Heart right ventricle (tissue), 16 donors: ENCODE results near the gene SNRK. TPM values are rescaled to one million over a fixed set of nuclear protein-coding genes. Genes with fewer than 3 reads are reported as not detected.

Experiments used
- ATAC-seq, 8 donors: fragments of 200-7000 bp; cut with Tn5 transposase; one replicate each; pipeline ENCODE4 v1.9.1; 2020; ENCODE audit warnings: mild to moderate bottlenecking in 8 of 8, moderate library complexity in 8 of 8, moderate number of reproducible peaks in 1 of 8
- DNase-seq, 2 donors: peaks; one replicate each; pipeline ENCODE4 v3.0.0-alpha.2; 2020
- H3K27ac ChIP-seq, 10 donors: fragments of 200-600 bp; sonication (generic) in 2 of 10; one replicate each; pipeline versions ENCODE4 v1.5.0 to v1.8.0; 2020 to 2022; ENCODE audit warnings: mild to moderate bottlenecking in 3 of 10
- H3K27me3 ChIP-seq, 7 donors: fragments of 200-600 bp; one replicate each; pipeline ENCODE4 v1.8.0; 2021 to 2022; ENCODE audit warnings: mild to moderate bottlenecking in 2 of 7
- H3K36me3 ChIP-seq, 9 donors: fragments of 200-600 bp; sonication (generic) in 1 of 9; one replicate each; pipeline versions ENCODE4 v1.5.0 to v1.8.0; 2020 to 2022; ENCODE audit warnings: mild to moderate bottlenecking in 2 of 9
- H3K4me1 ChIP-seq, 9 donors: fragments of 200-600 bp; sonication (generic) in 1 of 9; one replicate each; pipeline versions ENCODE4 v1.5.0 to v1.8.0; 2020 to 2022; ENCODE audit warnings: mild to moderate bottlenecking in 4 of 9
- H3K4me3 ChIP-seq, 10 donors: fragments of 200-600 bp; sonication (generic) in 2 of 10; one replicate each; pipeline versions ENCODE4 v1.5.0 to v1.8.0; 2020 to 2022; ENCODE audit warnings: mild to moderate bottlenecking in 7 of 10, moderate library complexity in 2 of 10
- H3K9me3 ChIP-seq, 11 donors: fragments of 200-600 bp in 10 of 11; sonication (generic) in 2 of 11; one replicate each; pipeline versions ENCODE4 v1.5.0 to v1.8.0; 2013 to 2022; ENCODE audit warnings: mild to moderate bottlenecking in 2 of 11, control low read depth in 1 of 11, moderate library complexity in 1 of 11
- WGBS, 2 donors: extraction: QIAGEN DNeasy Blood & Tissue Kit; methylation state at CpG; one replicate each; pipeline ENCODE4 v1.1.7; 2013; ENCODE audit warnings: inconsistent platforms in 1 of 2; 5-methylcytosine and 5-hydroxymethylcytosine counted together
- intact Hi-C, 10 donors: fragments of 100-400 bp; cut with DNase I; formaldehyde crosslinking; loops; one replicate each; pipeline versions ENCODE4 v1.11.1 to v1.14.2; 2022
- polyA plus RNA-seq, 2 donors: library from polyadenylated mRNA; stranded (reverse); fragments of 200-250 nt; gene quantifications; one replicate each; pipeline ENCODE4 v1.2.3, GENCODE V29; 2013
- total RNA-seq, 10 donors: library from RNA; stranded (reverse); fragmentation: NEBNext Ultra II Directional in 3 of 10; extraction: Animal tissue kit (Norgen Biotek cat#: 25700) in 3 of 10; gene quantifications; one replicate each; pipeline versions ENCODE4 v1.2.1 to v1.2.4, GENCODE V29; 2021 to 2023
- TF ChIP-seq, protein P1 (sequence below), 9 donors: fragments of 200-600 bp; sonication (generic) in 2 of 9; IDR thresholded peaks; one replicate each; pipeline versions ENCODE4 v1.5.0 to v1.8.0; 2021 to 2022; ENCODE audit warnings: antibody characterized with exemption in 9 of 9, mild to moderate bottlenecking in 5 of 9, moderate library complexity in 1 of 9
- donor health status: Arrhythmogenic right ventricular cardiomyopathy.
- donor health status: ischemic (EF 13 %, LVEDD 7.1; RV severe dilation, severe dysfunction).
- donor health status: healthy with polysubstance abuse.
- donor health status: DM: no; HTN: yes; CAD: no.
- donor health status: DM: no; HTN: no; CAD: no.
- donor health status: ischemic (EF 25% LVEDD 6.9; RV normal size, moderate dysfunction).
- donor health status: ischemic (EF 25% LVEDD 5.7; RV mildly dilated, moderate dysfunction).
- donor health status: healthy.
- donor health status: DM: yes; HTN: yes; CAD: no.
- donor health status: Ischemic cardiomyopathy.
- donor health status: ischemic (EF 35%, LVEDD 5.7; RV mildly dilated, moderate dysfunction).
- donor health status: nonischemic (EF 11% LVEDD 7.7; RV severe dilation, severe dysfunction).
- donor health status: DM: yes; HTN: yes; CAD: no.
- donor health status: PGD.
- donor health status: ischemic (EF 29% LVEDD 5.4; RV normal size, mild dysfunction).
- donor health status: nonischemic (EF 23%, LVEDD 6.1; RV moderate dilation, normal function).

SNRK gene
- total and polyA plus RNA-seq, 12 donors: 11.4 to 51.9 (median 27.8) TPM

DNA sequence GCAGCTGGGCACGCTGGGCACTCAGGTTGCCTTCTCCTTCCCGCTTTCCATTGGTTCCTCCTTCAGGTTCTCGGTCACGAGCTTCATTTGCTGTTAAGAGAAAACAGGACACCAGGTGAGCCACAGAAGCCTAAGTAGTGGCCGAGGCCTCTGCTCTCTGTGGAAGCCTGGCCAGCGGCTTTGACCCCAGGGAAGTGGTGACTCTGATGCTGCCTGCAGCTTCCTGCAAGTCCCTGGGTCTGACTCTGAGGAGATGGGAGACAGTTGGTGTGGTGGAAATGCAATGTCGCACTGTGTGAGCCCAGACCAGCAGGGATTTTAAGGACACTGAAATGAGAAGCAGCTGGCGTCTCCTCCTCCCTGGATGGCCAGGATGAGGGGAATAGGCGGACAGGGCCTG is 80.5 kb downstream of the SNRK start:
- TF ChIP-seq, protein P1, sequence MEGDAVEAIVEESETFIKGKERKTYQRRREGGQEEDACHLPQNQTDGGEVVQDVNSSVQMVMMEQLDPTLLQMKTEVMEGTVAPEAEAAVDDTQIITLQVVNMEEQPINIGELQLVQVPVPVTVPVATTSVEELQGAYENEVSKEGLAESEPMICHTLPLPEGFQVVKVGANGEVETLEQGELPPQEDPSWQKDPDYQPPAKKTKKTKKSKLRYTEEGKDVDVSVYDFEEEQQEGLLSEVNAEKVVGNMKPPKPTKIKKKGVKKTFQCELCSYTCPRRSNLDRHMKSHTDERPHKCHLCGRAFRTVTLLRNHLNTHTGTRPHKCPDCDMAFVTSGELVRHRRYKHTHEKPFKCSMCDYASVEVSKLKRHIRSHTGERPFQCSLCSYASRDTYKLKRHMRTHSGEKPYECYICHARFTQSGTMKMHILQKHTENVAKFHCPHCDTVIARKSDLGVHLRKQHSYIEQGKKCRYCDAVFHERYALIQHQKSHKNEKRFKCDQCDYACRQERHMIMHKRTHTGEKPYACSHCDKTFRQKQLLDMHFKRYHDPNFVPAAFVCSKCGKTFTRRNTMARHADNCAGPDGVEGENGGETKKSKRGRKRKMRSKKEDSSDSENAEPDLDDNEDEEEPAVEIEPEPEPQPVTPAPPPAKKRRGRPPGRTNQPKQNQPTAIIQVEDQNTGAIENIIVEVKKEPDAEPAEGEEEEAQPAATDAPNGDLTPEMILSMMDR (IDR thresholded peaks at IDR 0.05): no peak

DNA sequence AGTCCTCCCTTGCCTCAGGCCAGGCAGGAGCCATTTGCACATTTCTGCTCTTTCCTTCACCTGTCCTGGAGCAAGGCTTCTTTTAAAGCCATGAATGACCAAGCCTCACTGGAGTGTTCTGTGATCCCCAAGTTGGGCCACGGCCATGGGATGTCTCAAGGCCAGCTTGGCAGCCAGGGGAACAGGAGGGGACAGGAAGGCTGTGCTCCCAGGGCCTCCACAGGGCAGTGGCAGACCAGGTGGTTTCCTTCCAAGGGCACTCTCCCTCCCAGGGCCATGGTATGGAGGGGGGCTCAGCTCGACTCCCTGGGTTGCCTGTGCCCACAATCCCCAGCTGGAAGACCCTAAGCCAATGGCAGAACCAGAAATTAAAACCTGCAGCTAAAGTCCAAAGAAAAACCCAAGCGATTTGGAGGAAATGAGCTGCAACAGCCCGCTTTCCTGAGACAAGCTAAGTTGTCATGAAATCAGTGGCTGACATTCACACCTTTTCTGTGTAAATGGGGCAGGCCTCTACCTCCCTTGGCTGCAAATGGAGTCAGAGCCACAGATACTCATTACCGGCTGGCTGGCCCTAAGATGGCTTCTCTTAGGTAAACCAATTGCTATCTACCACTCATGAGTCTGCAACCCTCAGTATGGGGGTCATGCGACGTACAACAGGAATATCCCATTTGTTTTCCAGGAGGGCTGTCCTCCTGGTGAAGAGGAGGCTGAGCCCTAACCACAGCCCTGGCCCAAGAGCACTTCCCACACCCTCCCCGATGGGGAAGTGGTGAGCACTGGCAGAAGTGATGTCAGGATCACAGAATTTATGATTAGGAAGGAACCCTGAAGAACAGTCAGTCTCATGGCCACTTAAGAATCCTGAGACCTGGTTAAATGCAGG is 83.3 kb downstream of the SNRK start:
- Histone ChIP-seq H3K4me1 (peaks cover 0 to 19% (median 10%) of the 10 kb centered on the region in 9 donors), H3K27me3 (no peaks in the 10 kb centered on the region), H3K4me3 (no peak overlapping the region), H3K36me3 (peaks cover 0 to 11% (median 0%) of the 10 kb centered on the region in 9 donors), H3K27ac (no peak overlapping the region), H3K9me3 (no peaks in the 10 kb centered on the region)
- DNase-seq (no peak), ATAC-seq (peak in 2 of 8 donors; percentile 31 to 38)
- 89 to 96% methylated on average over 8 of the region's 8 CpGs for WGBS, 2 donors
- intact Hi-C loops: loop anchor here in 7 of 10 donors (10.0 kb wide), 5 partner anchors 135 to 215 kb away; no protein-coding TSS in a partner anchor
- TF ChIP-seq, protein P1 (IDR thresholded peaks at IDR 0.05): no peak

More for the DNA sequence above, 80.5 kb downstream of the SNRK start:
- Histone ChIP-seq H3K4me1 (peaks cover 4 to 35% (median 18%) of the 10 kb centered on the region in 9 donors), H3K36me3 (peaks cover 0 to 11% (median 0%) of the 10 kb centered on the region in 9 donors), H3K4me3 (no peak overlapping the region), H3K27me3 (no peaks in the 10 kb centered on the region), H3K27ac (peak overlapping the region in 8 of 10 donors; percentile 44 to 76 (median 62)), H3K9me3 (no peaks in the 10 kb centered on the region)
- DNase-seq (peak in 1 of 2 donors; percentile 36), ATAC-seq (peak in 6 of 8 donors; percentile 12 to 43 (median 21))
- 85 to 87% methylated on average over 9 of the region's 9 CpGs for WGBS, 2 donors
- intact Hi-C loops: loop anchor here in 2 of 10 donors (10.0 kb wide), 2 partner anchors 138 to 192 kb away; no protein-coding TSS in a partner anchor

DNA sequence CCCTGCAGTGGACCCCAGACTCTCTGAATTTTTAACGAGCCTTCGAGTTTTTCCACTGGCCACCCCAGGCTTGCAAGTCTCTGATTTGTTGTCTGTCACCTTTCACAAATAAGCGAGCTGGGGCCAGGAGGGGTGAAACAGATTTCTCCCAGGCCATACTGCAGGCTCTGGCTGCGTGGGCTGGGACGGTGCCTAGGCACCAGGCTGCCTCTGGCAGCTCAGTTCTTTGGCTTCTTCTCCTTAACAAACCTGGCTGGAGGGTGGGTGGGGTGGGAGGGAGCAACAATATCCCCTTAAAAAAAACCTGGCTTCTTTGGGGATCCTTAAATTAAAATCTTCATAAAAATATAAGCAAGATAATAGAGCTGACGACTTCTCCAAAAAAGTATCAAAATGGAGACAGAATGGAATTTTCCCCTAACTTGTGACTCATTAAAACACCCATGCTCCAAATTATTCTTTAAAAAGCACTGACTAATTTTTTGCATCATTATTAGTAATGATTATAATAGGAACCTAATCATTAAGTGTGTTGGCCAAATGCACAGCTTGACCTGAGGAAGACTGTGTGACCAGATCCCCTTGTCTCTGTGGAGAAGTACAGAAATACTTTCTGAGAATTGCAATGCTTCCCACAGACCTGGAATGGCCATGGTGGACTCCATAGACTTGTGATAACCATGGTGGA is 84.1 kb downstream of the SNRK start:
- intact Hi-C loops: loop anchor here in 6 of 10 donors (10.0 kb wide), 4 partner anchors 134 to 216 kb away; no protein-coding TSS in a partner anchor
- WGBS, 2 donors: 77 to 79% methylated on average over 6 of the region's 6 CpGs

More for the DNA sequence above, 84.1 kb downstream of the SNRK start:
- no peaks in the 10 kb centered on the region for H3K9me3 ChIP-seq
- TF ChIP-seq, protein P1 (IDR thresholded peaks at IDR 0.05): no peak
- H3K27me3 ChIP-seq: no peaks in the 10 kb centered on the region
- H3K4me1 ChIP-seq: peaks cover 0 to 19% (median 10%) of the 10 kb centered on the region in 9 donors
- no peak for DNase-seq
- no peak for ATAC-seq
- H3K27ac ChIP-seq: peak overlapping the region in 1 of 10 donors; percentile 56
- H3K4me3 ChIP-seq: no peak overlapping the region
- H3K36me3 ChIP-seq: peaks cover 0 to 7% (median 0%) of the 10 kb centered on the region in 9 donors
